Spleen (tissue), 7 donors: ENCODE data around the gene ADORA1.

Experiments used
- CTCF ChIP-seq, 11 experiments: fragments of 200-600 bp in 7 of 11; fragments of 450-650 bp in 4 of 11; sonication (generic) in 4 of 11; IDR thresholded peaks in 8 of 11; conservative IDR thresholded peaks in 3 of 11; 1 replicate in 7 of 11; 2 replicates in 4 of 11; pipeline versions ENCODE4 v1.4.0 to v1.8.0; 2016 to 2021; ENCODE audit warnings: antibody characterized with exemption in 11 of 11, inconsistent platforms in 4 of 11, mild to moderate bottlenecking in 1 of 11
- POLR2A ChIP-seq, 3 donors: fragments of 450-650 bp; IDR thresholded peaks; one replicate each; pipeline ENCODE4 v1.5.1; 2017; ENCODE audit warnings: antibody characterized with exemption in 3 of 3, mild to moderate bottlenecking in 1 of 3
- POLR2AphosphoS5 ChIP-seq, 3 donors: sonication (generic); formaldehyde crosslinking; IDR thresholded peaks; one replicate each; pipeline ENCODE4 v1.5.1; 2017; ENCODE audit warnings: antibody characterized with exemption in 3 of 3
- donor health status: DM: no; HTN: no; CAD: no; lungs with moderate emphysema.
- donor health status: DM: no; HTN: no; CAD: no.
- donor health status: DM: no; HTN: no; CAD: no.

- TF ChIP-seq CTCF (IDR thresholded peaks at IDR 0.05 in 8 of 11, conservative IDR thresholded peaks at IDR 0.05 in 3 of 11) = no peak
- TF ChIP-seq POLR2A (IDR thresholded peaks at IDR 0.05) = no peak
- TF ChIP-seq POLR2AphosphoS5 (IDR thresholded peaks at IDR 0.05) = no peak
Measured at GRCh38 chr1:203158423-203158822, 30.9 kb downstream of the ADORA1 start.
